SH-SY5Y (cell line): ENCODE measurements around the gene DUOX1.

ENCODE experiments used
- GATA2 ChIP-seq: IDR thresholded peaks from 2 replicates; pipeline ENCODE4 v1.6.1; 2011; ENCODE audit warnings: mild to moderate bottlenecking, low read depth, low read length
- GATA3 ChIP-seq: IDR thresholded peaks from 2 replicates; pipeline ENCODE4 v1.6.1; 2011; ENCODE audit warnings: low read depth, mild to moderate bottlenecking, low read length, moderate library complexity

DNA sequence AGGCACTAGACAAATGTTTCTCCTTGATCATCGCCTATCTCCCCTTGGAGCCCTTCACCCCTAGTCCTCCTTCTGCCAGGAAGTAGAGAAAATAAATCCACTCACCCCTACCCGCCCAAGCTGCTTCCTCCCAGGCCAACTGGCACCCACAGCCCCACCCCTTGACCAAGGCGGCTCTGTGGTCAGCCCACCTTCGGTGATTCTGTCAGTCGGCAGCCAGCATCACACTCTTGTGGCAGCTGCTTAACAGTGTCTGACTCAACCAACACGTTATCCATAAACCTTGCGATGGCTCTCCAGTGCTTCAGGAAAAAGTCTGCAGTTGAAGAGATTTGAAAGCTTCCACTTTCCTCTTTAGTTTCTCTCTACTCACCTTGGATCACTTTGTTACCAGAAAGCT lies 50.4 kb downstream of the DUOX1 start:
- TF ChIP-seq GATA2, result no peak
- no peak for TF ChIP-seq GATA3
